Measurements from ENCODE around the gene SMIM43.
"Not testable (repeated sequence)": the region's sequence is repeated elsewhere in the genome, so short reads cannot be mapped to it uniquely, and the experiment has no call there.

Gene SMIM43

DNA sequence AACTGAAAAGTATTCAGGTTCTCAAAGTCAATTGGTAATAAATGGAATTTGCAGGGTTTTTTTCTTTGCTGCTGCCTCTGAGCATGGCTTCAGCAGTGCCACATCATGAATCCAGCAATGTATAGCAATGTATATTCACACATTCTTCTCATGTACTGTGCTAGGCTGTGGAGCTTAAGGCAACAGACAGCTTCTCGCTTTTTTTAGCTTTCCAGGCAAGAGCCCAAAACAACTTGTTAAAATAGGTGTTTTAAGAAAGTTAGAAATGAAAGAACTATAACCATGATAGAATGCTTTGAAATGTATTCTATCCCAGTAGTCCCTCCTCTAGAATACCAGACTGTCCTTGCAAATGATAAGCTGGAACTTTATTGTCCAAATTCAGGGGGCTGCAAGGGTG, 30.4 kb downstream of the SMIM43 start:
- no peak for DNase-seq

GRCh38 chr4:121733942-121734341, 31.0 kb downstream of the SMIM43 start:
- DNase-seq: no peak

DNA sequence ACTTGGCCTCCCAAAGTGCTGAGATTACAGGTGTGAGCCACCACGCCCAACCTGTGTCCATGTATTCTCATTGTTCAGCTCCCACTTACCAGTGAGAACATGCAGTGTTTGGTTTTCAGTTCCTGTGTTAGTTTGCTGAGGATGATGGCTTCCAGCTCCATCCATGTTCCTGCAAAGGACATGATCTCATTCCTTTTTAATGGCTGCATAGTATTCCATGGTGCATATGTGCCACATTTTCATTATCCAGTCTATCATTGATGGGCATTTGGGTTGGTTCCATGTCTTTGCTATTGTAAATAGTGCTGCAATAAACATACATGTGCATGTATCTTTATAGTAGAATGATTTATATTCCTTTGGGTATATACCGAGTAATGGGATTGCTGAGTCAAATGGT, 35.2 kb downstream of the SMIM43 start:
- not testable (repeated sequence) for DNase-seq

DNA sequence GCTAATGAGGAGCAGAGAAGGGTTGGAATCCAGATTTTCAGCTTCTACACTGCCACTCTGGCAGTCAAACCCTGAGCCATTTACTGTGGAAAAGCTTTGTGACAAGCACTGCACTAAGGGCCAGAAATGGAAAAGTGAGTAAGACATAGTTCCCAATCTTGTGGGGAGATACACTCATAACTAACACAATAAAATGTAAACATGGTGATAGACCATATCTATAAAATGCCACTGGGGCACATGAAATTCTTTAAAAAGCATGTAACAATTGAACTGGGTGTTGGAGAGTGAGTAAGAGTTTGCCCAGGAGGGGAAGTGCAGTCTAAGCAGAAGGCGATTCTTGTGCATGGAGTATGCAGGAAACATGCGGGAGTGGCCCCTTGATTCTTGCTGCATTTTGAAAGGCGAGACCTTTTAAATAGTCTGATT, 36.2 kb downstream of the SMIM43 start:
- no peak for DNase-seq

DNA sequence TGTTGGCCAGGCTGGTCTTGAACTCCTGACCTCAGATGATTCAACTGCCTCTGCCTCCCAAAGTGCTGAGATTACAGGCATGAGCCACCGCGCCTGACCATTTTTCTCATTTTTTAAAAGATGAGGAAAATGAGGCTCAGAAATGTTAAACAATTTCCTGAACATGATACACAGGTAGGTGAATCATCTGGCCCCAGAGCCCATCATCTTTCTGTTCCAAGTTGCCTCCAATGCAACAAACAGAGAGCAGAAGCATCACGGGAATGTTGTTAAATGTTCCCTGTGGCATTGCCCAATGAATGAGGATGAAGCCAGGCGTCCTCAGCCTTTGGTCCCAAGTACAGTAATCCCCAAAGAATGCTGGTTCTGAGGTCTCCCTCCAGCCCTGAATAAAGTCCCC, 36.9 kb downstream of the SMIM43 start:
- DNase-seq: no peak

DNA sequence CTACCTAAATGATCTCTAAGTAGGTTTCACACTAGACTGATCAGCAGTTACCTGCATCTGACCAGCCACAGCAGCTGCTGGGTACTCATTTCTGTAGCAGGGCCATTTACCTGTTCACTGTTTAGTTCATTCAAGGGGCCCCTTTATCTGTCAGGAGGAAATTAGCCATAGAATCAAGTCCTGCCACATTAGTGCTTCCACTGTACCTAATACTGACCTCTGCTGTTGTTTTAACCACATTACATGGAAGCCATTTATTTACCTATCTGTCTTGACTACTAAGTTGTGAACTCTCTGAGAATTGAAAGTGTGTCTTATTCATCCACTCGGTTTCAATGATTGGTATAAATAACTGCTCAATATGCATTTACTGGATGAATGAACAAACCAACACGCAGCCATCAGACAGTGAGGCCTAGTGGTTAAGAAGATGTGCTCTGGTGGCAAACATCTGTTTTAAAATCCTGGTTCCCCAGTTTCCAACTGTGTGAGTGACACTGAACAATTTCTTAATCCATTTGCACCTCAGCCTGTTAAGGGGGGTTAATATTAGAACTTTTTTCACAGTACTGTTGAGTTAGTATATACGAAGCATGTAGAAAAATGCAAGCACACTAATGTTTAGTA, 38.2 kb downstream of the SMIM43 start:
- DNase-seq: no peak

GRCh38 chr4:121724671-121725070, 40.3 kb downstream of the SMIM43 start:
- DNase-seq: no peak

DNA sequence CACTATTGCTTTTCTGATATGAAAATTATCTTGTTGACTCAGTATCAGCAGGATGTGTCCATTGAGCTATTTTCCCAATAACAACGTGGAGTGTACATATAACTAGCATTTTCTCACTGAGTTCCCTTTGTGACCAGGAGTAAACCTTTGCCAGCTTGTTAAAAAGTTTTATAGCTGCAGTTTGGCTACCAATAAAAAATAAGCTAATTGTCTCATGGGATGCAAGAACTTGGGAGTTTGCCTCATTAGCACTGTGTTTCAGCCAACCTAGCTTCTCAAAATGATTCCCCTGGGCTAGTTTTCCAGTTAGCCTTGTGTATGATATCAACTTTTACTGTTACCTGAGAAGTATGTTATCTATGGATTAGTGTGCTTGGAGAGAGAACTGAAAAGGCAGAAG, 43.3 kb downstream of the SMIM43 start:
- no peak for DNase-seq

DNA sequence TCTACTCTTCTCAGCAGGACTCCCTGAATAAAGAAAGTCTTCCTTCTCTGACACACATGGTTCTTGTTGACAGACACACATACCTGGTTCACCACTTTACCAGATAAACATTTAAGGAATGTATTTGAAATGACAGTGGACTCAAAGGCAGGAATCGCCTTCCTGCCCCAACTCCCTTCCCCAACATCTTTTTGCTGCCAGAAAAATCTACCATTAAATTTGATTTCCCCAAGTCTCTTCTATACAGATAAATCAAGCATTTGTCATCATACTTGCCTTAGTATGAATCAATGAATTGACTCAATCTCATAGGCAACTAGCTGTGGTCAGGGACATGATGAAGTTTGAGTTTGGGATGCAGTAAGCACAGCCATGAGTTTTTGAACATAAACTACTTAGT, 44.9 kb downstream of the SMIM43 start:
- DNase-seq: no peak

GRCh38 chr4:121717680-121718237, 47.2 kb downstream of the SMIM43 start:
- no peak for DNase-seq

DNA sequence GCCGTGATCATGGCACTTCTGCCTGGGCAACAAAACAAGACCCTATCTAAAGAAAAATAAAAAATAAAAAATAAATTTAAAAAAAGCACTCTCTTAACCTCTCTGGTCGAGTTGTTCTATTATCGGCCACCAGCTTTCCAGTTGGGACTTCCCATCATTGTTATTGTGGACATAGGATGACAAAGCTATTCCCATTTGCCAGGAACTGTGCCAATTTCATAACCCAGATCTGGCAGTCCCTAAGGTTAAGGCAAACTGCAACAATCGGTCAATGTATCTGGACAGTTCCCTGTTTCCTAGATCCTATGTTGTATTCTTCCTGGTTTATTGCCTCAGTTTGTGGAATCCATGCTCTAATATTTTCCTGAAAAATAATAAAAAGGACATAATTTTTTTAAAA, 50.4 kb downstream of the SMIM43 start:
- no peak for DNase-seq

DNA sequence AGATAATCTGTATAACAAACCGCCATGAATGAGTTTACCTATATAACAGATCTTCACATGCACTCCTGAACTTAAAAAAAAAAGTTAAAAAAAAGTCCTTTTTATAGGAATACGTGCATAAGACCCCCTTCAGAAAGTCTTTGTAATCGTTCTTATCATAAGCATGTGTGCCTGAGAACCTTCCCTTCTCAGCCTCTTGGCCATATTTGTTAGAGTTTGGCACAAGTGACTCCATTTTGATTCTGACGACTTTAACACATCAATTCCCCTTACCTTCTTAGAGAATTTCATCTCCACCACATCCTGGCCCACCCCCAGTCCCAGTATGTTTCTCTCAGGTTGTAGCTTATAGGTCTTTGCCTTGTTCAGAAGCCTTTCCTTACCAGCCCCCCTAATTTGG, 52.2 kb downstream of the SMIM43 start:
- DNase-seq: no peak

GRCh38 chr4:121712001-121712651, 52.8 kb downstream of the SMIM43 start:
- DNase-seq: no peak

DNA sequence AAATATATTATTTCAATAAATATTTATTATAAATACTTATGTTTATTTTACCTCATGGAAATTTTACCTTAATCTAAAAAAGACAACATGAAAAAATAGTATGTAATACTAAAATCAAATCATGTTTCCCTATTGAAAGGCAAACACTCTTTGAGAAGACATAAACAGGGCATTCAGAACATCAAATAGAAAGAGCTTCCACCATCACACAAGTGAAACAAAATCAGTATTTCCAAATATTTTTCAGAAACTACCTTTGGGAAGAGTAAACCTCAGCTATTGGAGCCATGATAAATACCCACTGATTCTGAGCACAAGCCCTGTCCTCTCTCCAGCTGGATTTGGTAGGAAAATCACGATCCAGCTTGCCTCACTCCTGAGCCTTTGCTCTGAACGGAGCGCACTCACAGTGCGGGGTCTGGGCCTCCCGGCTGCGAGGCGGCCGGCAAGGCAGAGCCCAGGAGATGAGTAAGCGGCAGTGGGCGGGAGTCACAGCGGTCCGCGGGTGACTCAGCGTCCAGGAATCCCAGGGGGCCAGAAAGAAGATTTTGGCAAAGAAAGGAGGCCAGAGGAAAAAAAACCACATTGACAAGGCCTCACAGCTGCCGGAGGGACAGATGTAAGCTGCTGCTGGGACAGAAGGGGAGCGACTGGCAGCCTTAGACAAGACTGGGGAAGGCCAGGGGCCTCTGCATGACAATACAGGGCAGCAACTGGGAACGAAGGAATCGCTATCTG, 53.5 kb downstream of the SMIM43 start:
- DNase-seq: peak; percentile 14

- DNase-seq: no peak
These were observed 55.1 kb downstream of the SMIM43 start for GRCh38 chr4:121709766-121710405.
